Measurements from ENCODE around the gene THAP4.

Gene THAP4, protein sequence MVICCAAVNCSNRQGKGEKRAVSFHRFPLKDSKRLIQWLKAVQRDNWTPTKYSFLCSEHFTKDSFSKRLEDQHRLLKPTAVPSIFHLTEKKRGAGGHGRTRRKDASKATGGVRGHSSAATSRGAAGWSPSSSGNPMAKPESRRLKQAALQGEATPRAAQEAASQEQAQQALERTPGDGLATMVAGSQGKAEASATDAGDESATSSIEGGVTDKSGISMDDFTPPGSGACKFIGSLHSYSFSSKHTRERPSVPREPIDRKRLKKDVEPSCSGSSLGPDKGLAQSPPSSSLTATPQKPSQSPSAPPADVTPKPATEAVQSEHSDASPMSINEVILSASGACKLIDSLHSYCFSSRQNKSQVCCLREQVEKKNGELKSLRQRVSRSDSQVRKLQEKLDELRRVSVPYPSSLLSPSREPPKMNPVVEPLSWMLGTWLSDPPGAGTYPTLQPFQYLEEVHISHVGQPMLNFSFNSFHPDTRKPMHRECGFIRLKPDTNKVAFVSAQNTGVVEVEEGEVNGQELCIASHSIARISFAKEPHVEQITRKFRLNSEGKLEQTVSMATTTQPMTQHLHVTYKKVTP

DNA sequence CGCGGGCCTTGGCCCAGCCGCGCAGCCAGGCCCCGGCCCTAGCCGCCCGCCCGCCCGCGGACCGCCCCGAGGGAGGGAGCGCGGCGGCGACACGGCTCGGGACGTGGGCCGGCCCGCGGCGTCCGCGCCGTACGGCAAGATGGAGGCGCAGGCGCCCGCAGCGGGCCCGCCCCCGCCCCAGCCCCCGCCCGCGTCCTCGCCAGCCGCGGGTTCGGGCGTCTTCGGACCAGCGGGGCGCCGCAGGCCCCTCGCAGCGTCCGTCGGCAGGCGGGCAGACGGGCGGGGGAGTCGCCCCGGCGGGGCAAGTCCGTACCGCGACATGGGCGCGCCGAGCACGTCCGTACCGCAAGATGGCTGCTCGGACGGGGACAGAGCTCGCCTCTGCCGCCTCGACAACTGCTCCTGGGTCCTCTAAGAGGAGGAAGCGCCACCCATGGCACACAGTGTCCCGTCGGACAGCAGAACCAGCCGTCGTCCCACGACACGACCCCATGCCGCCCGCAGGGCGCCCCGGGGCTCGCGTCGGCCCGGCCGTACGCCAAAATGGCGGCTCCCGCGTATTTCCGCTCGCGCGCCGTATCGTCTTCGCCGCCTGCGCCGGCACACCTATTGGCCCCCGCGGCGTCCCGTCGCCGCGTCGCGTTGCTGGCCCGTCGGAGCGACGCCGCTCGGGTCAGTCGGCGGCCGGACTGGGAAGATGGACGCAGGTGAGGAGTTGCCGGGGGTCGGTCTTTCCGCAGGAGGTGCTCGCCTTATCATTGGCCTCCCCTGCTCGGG lies at the start of gene THAP4, which contains the start of gene ATG4B:
THAP4 (minus strand) TSS at position 141 of the 777 bp plus-strand sequence. CDS start 141 bp downstream, outside the sequence.
ATG4B (plus strand) TSS at position 676 of the 777 bp plus-strand sequence; CDS start at position 698, 22 bp downstream.
- peak in 1 of 2 donors; percentile 73 for DNase-seq (ENCODE audit: low read depth in 2 of 2)

DNA sequence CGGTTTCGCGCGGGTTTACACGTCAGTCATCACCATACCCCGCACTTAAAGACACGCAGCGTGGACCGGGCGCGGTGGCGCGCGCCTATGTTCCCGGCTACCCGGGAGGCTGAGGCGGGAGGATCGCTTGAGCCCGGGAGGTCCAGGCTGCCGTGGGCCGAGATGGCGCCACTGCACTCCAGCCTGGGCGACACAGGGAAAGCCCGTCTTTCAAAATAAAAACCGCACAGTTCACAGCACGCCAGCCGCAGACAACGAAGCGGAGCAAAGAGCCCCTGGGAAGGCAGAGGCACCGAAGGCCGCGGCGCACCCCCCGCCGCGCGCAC lies 49.3 kb upstream of the THAP4 start:
- DNase-seq (ENCODE audit: low read depth in 2 of 2) = no peak

DNA sequence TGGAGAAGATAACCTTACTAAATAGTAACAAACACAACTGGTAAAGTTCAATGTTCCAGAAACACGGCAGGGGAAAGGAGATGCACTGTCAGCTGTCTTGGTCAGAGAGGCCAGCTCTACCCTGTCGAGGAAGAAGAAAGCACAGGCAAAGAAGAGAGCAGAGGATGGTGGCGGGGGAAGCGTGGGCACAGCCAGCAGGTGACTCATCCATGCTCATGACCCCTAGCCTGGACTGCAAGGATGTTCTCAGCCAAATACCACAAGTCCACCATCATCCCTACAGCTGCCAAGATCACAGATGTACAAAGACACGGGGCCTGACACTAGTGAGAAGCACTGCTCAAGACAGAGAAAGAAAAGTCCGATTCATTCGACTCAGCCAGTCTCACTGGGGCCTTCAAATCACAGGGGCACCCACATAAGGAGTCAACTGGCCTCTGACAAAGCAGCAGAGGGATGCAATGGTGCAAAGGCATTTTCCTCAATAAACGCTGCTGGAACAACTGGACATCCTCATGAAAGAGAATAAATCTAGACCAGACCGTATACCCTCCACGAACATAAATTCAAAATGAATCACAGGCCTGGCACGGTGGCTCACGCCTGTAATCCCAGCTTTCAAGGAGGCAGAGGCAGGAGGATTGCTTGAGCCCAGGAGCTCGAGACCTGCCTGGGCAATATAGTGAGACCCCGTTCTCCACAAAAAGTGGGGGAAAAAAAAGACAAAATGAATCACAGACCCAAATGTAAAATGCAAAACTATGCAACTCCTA lies 44.1 kb upstream of the THAP4 start:
- no peak for DNase-seq (ENCODE audit: low read depth in 2 of 2)

DNA sequence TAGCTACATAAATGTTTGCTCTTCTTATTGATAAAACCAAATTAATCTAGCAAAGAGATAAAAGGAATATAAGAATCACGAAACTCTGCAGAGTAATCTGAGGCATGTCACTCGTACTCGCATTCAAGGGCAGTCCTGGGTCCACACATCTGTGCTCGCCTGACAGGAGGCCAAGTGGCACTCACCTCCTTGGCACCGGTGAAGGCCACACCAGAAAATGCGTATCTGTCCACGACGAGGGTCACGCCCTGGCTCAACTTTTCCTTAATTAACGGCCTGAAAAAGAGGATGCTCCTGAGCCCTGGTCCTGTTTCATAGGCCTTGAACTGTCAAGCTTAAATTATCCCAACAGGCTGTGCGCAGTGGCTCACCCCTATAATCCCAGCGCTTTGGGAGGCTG lies 43.1 kb upstream of the THAP4 start:
- DNase-seq (ENCODE audit: low read depth in 2 of 2) = no peak

DNA sequence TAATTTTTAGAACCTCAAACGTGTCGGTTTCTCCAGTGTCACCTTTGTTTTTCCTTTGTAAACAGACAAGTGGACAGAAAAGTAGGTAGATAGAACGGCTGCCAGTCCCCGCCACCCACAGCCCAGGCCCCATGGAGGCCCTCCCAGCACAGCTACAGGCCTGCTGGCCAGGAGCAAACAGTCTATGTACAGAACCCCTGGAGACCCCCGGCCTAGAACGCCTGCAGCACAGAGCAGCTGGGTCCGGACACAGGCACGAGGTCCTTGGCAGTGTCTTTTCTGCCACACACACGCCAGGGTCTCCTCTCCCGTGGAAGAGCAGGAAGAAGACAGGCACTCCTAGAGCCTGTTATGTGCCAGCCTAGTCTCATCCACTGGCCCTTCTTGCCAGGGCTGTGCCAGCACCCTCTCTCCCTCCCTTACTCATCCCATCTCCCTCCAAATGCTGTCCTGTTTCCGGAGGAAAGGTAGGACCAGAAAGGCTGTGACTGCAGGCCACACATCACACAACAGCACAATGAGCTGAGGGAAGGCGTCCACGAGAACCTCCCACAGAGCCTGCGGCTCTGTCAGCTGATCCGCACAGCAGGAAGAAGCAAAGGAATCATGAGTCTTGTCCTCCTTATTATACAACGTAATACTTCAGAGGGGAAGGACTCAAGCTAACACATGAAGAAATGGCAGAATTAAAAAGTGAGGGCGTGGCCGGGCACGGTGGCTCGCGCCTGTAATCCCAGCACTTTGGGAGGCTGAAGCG lies 42.0 kb upstream of the THAP4 start:
- DNase-seq (ENCODE audit: low read depth in 2 of 2) = no peak

DNA sequence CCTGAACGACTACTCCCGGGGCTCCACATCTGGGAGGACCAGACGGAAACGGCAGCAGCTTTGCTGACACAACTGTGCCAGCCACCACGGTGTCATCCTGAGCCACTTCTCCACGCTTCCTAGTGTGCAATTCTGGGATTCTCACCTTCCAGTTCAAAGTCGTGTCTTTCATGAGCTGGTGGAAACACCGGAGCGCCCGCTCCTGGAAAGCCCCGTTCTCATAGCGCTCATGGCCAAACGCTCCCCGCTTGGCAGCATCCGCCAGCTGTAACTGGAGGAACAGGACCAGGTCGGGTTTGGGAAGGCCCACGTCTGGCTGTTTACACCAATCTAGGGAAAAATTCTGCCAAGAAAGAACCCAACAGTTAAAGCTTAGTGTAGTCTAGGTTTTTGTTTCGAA lies 41.3 kb upstream of the THAP4 start:
- no peak for DNase-seq (ENCODE audit: low read depth in 2 of 2)

DNA sequence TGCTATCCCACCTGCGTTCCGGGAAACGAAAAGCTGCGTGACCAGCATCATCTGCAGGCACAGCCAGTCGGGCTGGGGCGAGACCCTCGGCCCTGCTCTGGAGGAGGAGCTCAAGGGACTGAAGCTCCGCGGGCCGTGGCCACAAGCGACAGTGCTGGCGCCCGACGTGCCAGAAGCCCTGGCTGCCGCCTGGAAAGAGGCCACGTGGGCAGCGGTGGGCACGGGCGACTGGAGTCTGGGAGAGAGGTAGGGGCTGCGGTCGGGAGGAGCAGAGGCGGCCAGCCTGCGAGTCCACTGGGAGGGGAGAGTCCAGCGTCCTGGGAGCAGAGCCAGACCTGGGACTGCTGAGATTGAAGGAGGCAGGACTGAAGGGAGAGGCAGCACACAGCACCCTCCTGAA lies 40.4 kb upstream of the THAP4 start:
- no peak for DNase-seq (ENCODE audit: low read depth in 2 of 2)

DNA sequence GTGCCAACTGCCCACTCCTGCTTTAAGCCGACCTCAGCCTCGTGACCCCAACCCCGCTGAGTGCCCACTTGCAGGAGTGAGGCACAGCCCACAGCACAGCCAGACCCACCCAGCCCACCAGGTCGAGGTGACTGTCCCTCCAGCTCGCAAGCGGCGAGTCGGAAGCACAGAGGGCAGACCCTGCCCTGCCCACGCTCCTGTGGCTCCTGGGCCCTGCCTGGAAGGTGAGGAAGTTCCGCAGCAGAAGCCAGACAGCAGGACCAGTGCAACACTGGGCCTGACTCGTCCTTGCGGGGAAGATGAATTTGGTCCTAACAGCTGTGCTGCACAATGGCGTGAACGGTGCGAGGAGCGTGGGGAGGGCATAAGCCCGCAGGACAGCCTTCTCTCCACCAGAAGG lies 39.7 kb upstream of the THAP4 start:
- DNase-seq (ENCODE audit: low read depth in 2 of 2) = no peak

DNA sequence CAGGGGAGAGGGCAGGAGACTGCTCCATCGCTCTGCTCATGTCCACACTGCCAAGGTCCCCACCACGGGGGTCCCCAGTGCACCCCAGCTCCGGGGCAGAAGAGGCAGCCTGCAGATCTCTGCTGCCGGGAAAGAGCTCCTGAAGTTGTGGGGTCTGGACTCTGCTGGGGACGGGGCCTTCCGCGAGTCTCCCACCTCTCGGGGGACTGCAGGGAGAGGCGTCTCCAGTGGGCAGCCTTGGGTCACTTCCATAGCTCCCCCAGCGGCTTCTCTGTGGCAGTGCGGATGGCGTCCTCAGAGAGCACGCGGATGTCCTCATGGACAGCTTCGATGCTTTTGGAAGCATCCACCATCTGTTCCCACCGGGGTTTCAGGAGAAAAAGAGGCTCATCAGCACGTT lies 38.9 kb upstream of the THAP4 start:
- DNase-seq (ENCODE audit: low read depth in 2 of 2) = no peak

DNA sequence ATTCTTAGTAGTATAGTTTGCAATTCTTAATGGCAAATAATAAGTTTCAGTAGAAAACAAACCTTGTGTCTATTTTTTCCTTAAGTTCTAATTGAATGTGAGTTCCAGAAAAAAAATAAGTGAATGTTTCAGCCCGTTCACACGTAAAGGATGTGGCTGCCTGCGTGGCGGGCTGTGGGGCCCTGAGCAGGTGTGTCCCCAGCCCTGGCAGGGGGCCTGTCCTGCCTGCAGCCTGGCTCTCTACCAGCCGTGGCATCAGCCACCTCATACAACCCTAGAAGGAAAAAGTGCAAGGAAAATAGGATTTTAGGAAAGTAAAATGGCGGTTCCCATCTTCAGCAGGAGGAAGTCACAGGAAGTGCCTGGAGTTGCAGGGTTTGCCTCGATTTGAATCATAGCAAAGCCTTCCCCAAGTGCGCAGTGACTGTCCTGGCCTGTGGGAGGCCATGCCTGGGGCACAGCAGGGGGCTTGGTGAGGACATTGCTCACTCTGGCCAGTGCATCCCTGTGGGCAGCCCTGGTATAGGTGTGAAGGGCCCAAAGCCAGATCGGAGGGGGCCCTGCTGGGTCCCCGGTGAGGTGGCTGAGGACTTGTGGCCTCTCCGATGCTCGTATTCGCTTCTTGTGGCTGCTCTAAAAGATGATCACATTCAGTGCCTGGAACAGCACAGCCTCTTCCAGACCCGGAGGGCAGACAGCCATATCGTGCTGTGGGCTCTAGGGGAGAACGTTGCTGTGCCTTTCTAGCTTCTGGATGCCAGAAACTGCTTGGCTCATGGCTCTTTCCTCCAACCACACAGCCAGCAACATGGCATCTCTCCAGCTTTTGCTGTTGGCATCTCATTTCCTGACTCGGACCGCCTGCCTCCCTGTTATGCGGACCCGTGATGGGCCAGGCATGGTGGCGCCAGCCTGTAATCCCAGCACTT lies 37.1 kb upstream of the THAP4 start:
- no peak for DNase-seq (ENCODE audit: low read depth in 2 of 2)

DNA sequence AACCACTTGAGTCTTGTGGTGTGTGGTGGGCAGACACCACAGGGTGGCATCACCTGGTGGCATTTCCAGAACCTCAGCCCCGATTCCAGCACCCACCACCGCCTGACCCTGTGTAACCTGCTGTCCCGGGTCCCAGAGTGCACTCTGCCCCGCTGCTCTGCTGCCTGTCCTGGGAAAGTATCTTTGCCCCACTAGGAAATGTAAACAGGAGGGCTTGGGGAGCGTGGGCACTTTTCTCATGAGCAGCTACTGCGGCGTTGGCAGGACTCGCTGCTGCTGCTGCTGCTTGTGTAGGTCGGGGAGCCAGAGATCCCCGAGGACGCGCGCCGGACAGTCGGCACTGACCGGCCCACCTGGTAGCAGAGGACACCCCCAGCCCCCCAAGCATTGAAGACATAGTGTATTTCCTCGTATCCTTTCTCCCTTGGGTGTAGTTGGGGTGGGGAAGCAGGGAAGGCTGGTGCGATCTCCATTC lies 36.3 kb upstream of the THAP4 start:
- no peak for DNase-seq (ENCODE audit: low read depth in 2 of 2)

DNA sequence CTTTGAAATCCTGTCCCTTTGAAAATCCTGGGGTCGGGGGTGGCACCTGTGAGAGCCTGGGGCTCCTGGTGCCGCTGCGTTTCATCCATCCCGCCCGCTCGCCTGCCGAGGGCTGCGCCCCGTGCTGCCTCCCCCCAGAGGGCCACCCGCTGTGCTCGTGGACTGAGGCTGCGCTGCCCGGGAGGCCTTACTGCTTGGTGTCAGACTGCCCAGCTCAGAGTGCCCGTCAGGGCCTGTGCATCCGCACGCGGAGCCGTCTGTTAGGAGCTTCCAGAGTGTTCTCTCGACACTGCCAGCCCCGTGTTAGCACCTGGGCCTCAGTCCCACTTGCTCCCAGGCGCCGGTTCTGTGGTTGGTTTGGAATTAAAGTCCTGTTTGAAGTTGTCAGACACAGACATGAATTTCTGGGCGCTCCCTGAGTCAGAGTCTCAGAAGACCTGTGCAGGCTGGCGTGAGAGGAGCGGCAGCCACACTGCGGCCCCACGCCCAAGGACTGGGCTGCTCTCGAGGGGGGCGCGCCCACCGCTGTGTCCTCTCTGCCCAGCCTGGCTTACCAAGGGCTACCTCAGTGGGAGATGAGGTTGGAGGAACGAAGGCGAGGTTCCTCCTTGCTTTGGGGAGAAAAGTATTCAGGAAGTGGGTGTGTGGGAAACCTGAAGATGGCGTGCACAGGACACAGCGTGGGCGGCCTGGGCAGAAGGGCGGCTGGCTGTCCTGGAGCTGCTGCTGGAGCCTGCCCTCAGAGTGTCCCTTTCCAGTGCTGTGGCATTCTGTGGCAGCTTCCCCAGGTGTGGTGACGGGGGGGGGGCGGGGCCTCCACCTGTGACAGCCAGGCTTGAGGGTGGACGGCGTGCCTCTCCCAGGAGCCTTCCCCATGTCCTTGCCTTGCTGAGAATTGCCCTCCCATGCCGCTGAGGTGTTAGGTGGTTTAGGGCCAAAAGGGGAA lies 35.6 kb upstream of the THAP4 start:
- no peak for DNase-seq (ENCODE audit: low read depth in 2 of 2)

DNA sequence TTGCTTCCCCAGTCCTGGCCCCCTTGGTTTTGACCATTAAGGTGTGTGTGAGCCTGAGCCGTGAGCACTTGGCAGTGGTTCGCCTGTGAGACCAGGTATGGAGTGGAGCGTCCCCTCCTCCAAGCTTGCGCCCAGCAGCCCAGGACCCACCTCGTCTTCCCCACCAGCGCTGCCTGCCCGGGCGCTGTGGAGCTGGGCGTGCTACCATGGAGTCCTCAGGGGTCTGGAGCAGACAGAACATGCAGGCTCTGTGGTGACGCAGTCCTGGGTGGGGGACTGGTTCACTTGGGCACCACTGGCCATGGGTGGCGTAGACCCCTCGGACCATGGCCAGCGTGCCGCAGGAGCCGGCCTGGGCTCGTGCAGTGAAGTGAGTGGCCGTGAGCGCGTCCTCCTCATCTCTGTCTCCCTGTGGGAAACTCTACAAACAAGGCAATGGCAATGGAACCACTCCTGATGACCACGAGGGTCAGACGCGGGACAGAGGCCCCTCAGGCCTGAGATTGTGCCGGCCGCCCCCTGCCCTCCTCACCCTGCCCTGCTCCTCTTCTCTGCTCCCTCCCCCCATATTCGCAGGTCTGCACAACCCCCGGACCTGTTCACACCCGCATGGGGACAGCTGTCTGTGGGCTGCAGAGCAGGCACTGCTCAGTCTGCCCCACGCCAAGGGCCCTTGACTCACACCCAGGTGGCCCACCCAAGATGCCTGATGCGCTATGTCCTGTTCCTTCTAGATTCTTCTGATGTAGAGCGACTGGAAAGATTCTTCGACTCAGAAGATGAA lies 34.7 kb upstream of the THAP4 start:
- no peak for DNase-seq (ENCODE audit: low read depth in 2 of 2)

DNA sequence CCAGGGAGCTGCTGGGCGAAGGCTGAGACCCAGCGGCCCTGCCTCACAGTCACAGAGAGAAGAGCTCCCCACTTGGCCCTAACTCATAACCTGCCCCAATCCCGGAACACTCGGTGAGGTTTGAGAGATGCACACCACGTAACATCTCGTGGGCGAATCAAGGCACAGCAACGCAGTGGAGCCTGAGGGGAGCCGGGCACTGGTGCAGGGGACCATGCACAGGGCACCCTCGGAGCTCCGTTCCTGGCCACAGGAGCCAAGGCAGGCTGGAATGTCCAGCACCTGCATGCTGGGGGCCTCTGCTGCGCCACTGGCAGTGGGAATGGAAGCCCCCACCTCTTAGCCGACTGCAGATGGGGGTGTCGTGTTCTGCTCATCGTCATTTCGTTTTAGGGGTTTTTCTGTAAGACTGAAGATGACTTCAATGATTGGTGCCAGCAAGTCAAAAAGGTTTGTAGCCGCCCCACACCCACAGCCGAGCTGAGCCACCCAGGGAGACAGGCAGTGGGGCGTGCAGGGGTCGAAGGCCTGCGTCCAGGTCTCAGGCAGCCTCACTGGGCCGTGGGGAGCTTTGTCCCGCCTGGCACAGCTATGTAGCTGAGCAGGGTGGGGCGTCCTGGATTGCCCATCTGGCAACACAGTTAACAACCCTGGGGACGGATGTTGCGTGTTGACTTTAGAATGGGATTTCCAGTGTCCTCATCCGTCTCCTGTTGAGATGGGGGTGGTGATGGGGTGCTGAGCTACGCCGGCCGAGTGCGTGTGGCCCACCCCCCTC lies 33.6 kb upstream of the THAP4 start:
- DNase-seq (ENCODE audit: low read depth in 2 of 2) = no peak

DNA sequence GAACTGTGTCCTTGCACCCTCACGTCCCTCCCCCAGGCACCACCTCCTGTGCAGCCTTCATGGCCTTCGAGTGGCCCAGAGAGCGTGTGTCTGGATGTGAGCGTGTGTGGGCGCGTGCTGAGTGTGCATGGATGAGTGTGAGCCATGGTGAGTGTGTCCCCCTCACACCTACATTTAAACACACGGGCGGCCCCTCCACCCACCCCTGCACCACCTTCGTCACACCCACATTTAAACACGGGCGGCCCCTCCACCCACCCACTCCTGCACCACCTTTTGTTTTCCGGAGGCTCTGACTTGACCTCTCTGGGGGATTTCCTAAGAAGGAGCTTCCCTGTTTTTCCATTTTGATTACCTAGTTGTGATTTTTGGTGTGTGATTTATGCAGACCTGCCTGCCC lies 31.9 kb upstream of the THAP4 start:
- no peak for DNase-seq (ENCODE audit: low read depth in 2 of 2)

DNA sequence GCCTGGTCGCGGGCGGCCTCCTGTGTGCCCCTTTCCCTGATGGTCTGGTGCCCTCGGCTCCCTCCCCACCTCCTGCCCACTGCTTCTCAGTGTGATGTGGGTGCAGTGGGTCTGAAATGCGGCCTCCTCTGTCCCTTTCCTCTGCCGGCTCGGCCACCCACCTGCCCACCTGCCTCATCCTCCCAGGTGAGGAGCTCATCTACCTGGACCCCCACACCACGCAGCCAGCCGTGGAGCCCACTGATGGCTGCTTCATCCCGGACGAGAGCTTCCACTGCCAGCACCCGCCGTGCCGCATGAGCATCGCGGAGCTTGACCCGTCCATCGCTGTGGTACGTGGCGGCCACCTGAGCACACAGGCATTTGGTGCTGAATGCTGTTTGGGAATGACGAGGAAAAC lies 31.4 kb upstream of the THAP4 start:
- no peak for DNase-seq (ENCODE audit: low read depth in 2 of 2)

All from stimulated activated CD8-positive, alpha-beta memory T cell treated with anti-CD3 and anti-CD28 coated beads, Interleukin-7, amount 100 ng/mL, for 4 hours (primary cell).